Activated T-cell treated with anti-CD3 and anti-CD28 coated beads, Interleukin-2, amount 50 U/mL, for 72 hours (primary cell): Measurements from ENCODE around the gene EFCAB6. TPM values are rescaled to one million over a fixed set of nuclear protein-coding genes. Genes with fewer than 3 reads are reported as not detected.

ENCODE experiments used
- ATAC-seq, 2 donors: fragments of 150-1000 bp; cut with Tn5 transposase; replicated peaks in 1 of 2; 2 replicates each; pipeline ENCODE4 v1.10.0; 2021; ENCODE audit warnings: moderate library complexity in 2 of 2, mild to moderate bottlenecking in 1 of 2
- DNase-seq, 2 donors: peaks; one replicate each; pipeline ENCODE4 v3.0.0; 2021 to 2022; ENCODE audit warnings: mixed read lengths in 1 of 2
- H3K27ac Mint-ChIP-seq: one replicate; pipeline ENCODE4 v1.8.0; 2022; ENCODE audit warnings: mild to moderate bottlenecking, moderate library complexity, mixed read lengths
- H3K27me3 Mint-ChIP-seq: one replicate; pipeline ENCODE4 v1.8.0; 2022; ENCODE audit warnings: low read depth, mixed read lengths
- H3K36me3 Mint-ChIP-seq, 2 donors: one replicate each; pipeline ENCODE4 v1.8.0; 2022; ENCODE audit warnings: mixed read lengths in 2 of 2, mild to moderate bottlenecking in 1 of 2; ENCODE audit not compliant: insufficient read depth in 2 of 2
- H3K4me1 Mint-ChIP-seq: one replicate; pipeline ENCODE4 v1.8.0; 2022; ENCODE audit warnings: low read depth, mixed read lengths
- H3K4me3 Mint-ChIP-seq, 2 donors: one replicate each; pipeline ENCODE4 v1.8.0; 2022; ENCODE audit warnings: mild to moderate bottlenecking in 2 of 2, mixed read lengths in 2 of 2, moderate library complexity in 2 of 2
- H3K9me3 Mint-ChIP-seq, 2 donors: one replicate each; pipeline ENCODE4 v1.8.0; 2022; ENCODE audit warnings: mixed read lengths in 2 of 2
- total RNA-seq, 2 donors: library from RNA; stranded (reverse); gene quantifications; one replicate each; pipeline ENCODE4 v1.2.3, GENCODE V29; 2022

EFCAB6 gene
- total RNA-seq, 2 donors from 2014 or later: 0.19 to 0.70 TPM

DNA sequence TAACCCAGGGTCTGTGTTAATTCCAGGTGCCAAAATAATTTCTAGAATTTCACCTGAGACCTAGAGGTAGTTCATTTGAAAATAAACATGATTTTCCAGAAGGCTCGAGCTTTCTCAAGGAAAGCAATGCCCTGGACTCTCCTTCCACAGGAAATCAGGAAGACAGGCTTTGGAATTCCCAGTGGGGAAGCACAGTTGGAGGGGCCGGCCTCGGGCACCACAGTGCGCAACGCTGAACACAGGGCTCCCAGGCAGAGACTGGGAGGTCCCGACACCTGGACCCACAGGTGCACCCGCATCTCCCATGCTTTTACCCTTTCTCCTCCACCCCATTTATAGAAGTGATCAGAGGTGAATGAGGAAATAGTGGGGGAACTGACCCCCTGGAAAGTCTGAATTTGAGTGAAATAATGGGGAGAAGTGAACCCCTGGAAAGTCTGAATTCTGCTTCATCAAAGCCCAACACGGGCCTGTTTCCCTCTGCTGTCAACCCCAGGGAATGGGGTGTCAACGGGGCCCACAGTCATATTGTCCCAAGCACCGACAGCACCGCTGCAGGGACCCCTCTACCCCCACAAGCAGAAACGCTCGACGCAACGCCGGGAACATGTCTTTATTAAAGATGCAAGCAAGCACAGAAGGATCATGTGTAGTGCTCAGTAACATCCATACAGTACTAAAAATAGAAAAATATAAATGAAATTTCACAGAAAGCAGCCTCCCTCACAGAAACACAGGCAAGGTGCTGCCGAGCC is 12.0 kb upstream of the EFCAB6 start:
- Mint-ChIP-seq H3K9me3 (no peaks in the 10 kb centered on the region), H3K4me1 (no peaks in the 10 kb centered on the region), H3K36me3 (no peaks in the 10 kb centered on the region), H3K4me3 (no peak overlapping the region), H3K27me3 (peaks cover 8% of the 10 kb centered on the region), H3K27ac (no peak overlapping the region)
- DNase-seq: no peak
- ATAC-seq: no peak

- H3K9me3 Mint-ChIP-seq: no peaks in the 10 kb centered on the region
- H3K27me3 Mint-ChIP-seq: peaks cover 8% of the 10 kb centered on the region
- DNase-seq (no peak), ATAC-seq (no peak)
- no peaks in the 10 kb centered on the region for H3K4me1 Mint-ChIP-seq
- no peak overlapping the region for H3K27ac Mint-ChIP-seq
- H3K4me3 Mint-ChIP-seq: no peak overlapping the region
- H3K36me3 Mint-ChIP-seq: no peaks in the 10 kb centered on the region
Observed at GRCh38 chr22:43823353-43823908, 11.3 kb upstream of the EFCAB6 start.

GRCh38 chr22:43821606-43822425 is 9.7 kb upstream of the EFCAB6 start:
- H3K9me3 Mint-ChIP-seq: no peaks in the 10 kb centered on the region
- H3K27ac Mint-ChIP-seq: no peak overlapping the region
- H3K4me1 Mint-ChIP-seq: no peaks in the 10 kb centered on the region
- no peak for DNase-seq
- peaks cover 8% of the 10 kb centered on the region for H3K27me3 Mint-ChIP-seq
- no peak for ATAC-seq
- no peak overlapping the region for H3K4me3 Mint-ChIP-seq
- H3K36me3 Mint-ChIP-seq: no peaks in the 10 kb centered on the region

- Mint-ChIP-seq H3K4me1 (no peaks in the 10 kb centered on the region), H3K36me3 (no peaks in the 10 kb centered on the region), H3K27me3 (peaks cover 8% of the 10 kb centered on the region), H3K9me3 (no peaks in the 10 kb centered on the region), H3K4me3 (no peak overlapping the region), H3K27ac (no peak overlapping the region)
- no peak for DNase-seq
- ATAC-seq: no peak
Observed at GRCh38 chr22:43820651-43821305, 8.7 kb upstream of the EFCAB6 start.

DNA sequence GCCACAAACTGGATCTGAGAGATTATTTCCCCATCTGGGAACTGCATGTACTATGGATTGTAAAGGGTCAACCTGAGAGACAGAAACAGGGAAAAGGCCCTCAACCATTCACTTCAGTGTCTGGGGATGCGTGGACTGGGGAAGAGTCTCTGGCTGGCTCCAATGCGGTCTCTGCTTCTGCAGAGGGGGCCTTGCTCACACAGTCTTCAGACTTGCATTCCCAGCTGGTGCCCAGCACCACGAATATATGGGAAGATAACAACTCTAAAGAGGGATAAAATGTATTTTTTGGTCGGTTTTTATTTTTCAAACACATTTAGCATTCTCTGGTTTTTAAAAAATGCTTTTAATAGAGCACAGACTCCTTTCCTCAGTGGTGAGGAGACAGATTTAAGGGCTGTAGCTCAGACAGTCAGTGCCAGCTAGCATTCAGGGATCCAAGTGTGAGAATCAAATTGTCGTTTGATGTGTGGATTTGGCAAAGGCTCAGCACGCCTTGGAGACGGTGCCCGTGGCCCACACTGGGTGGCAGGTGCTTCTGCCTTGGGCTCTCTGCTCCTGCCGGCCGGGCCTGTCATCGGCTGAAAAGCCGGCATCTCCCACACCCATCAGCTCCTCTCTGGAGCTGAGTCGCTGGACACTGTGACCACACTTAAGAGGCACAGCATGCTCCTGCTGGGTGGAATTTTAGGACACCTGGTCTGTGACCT is 8.0 kb upstream of the EFCAB6 start:
- DNase-seq: no peak
- H3K4me3 Mint-ChIP-seq: no peak overlapping the region
- H3K4me1 Mint-ChIP-seq: no peaks in the 10 kb centered on the region
- H3K36me3 Mint-ChIP-seq: no peaks in the 10 kb centered on the region
- no peak overlapping the region for H3K27ac Mint-ChIP-seq
- ATAC-seq: no peak
- peaks cover 8% of the 10 kb centered on the region for H3K27me3 Mint-ChIP-seq
- no peaks in the 10 kb centered on the region for H3K9me3 Mint-ChIP-seq

DNA sequence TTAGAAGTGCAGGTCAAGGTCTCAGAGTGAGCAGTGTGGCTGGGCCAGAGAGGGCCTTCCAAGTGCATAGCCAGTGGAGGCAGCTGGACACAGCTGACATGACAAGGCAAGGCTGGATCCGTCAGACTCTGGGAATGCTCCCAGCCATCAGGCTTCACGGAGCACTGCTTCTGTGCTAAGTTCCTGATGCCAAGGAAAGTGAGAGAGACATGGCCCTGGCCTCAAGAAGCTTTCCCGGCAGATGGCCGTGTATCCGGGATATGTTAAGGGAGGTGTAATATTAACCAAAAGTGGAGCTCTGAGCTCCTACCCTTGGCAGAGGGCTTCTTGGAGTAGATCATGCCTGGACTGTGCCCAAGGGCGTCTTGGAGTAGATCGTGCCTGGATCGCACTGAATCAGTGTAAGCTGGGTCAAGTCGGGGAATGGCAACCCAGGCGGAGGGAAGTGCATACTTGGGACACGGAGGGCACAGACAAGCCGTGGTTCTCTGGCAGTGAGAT is 7.4 kb upstream of the EFCAB6 start:
- no peak overlapping the region for H3K4me3 Mint-ChIP-seq
- H3K27me3 Mint-ChIP-seq: peaks cover 3% of the 10 kb centered on the region
- H3K9me3 Mint-ChIP-seq: no peaks in the 10 kb centered on the region
- H3K4me1 Mint-ChIP-seq: peaks cover 2% of the 10 kb centered on the region
- no peak for ATAC-seq
- no peak for DNase-seq
- no peak overlapping the region for H3K27ac Mint-ChIP-seq
- no peaks in the 10 kb centered on the region for H3K36me3 Mint-ChIP-seq

GRCh38 chr22:43818981-43819380 is 6.9 kb upstream of the EFCAB6 start:
- Mint-ChIP-seq H3K27ac (no peak overlapping the region), H3K4me3 (no peak overlapping the region), H3K9me3 (no peaks in the 10 kb centered on the region), H3K36me3 (no peaks in the 10 kb centered on the region), H3K27me3 (no peaks in the 10 kb centered on the region), H3K4me1 (peaks cover 7% of the 10 kb centered on the region)
- ATAC-seq: no peak
- DNase-seq: no peak

DNA sequence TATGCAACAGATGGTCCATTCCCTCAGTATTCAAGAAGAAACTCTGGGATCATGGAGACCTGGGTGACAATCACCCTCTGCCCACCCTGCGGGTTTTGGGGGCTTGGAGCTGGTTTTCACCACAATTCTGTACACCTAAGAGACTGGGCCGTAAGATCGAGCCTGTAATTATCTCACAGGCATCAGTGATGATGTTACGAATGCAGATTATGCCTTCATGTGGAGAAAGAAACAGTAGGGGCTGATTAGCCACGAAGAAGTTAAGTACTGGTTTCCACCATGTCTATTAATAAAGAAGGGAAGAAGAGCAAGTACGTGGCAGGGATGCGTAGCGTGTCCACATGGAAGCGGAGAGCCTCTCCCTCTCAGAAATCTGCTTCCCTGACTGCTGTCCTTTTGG is 5.3 kb upstream of the EFCAB6 start:
- Mint-ChIP-seq H3K4me1 (peaks cover 15% of the 10 kb centered on the region), H3K4me3 (no peak overlapping the region), H3K36me3 (peaks cover 0 to 2% of the 10 kb centered on the region in 2 donors), H3K9me3 (no peaks in the 10 kb centered on the region), H3K27me3 (no peaks in the 10 kb centered on the region), H3K27ac (no peak overlapping the region)
- ATAC-seq: no peak
- no peak for DNase-seq

DNA sequence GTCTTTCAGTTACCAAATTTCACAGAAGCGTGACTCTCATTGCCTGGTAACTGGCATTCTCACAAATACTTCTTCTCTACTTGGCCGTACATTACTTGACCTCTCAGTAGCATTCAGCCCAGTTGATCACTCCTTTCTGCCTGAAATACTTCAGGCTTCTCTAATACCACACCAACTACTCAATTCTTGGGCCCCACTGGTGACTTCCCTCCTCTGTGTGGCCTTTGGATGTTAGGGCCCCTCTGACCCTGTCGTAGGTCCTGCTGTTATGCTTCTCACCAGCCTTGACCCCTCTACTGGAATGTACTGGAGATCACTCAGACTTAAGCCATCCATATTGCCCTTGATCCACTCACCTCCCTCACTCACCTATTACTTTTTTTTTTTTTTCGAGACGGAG is 2.2 kb upstream of the EFCAB6 start:
- Mint-ChIP-seq H3K4me3 (peak overlapping the region in 1 of 2 donors; percentile 44), H3K36me3 (peaks cover 0 to 2% of the 10 kb centered on the region in 2 donors), H3K27me3 (no peaks in the 10 kb centered on the region), H3K4me1 (peaks cover 24% of the 10 kb centered on the region), H3K27ac (no peak overlapping the region), H3K9me3 (no peaks in the 10 kb centered on the region)
- ATAC-seq (no peak), DNase-seq (no peak)

DNA sequence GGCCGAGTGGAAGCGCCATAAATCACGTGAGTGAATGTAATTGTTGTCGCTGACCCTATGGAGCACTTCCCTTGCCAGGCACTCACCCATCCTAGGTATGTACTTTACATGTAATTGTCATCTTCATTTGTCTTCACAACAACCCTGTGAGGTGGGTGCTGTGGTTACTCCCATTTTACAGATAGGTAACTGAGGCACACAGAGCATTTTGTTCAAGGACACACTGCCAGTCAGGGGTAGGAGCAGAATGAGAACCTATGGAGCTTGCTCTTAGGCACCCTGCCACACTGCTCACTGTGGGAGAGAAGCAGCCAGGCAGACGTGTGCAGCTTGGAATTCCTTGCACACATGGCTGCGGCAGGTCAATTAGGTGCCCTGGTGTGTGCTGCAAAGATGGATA is 785 bp upstream of the EFCAB6 start:
- DNase-seq: no peak
- Mint-ChIP-seq H3K27me3 (no peaks in the 10 kb centered on the region), H3K4me1 (peaks cover 24% of the 10 kb centered on the region), H3K36me3 (peaks cover 0 to 2% of the 10 kb centered on the region in 2 donors), H3K27ac (peak overlapping the region; percentile 60), H3K9me3 (no peaks in the 10 kb centered on the region), H3K4me3 (peak overlapping the region; percentile 89 to 90)
- ATAC-seq: no peak

DNA sequence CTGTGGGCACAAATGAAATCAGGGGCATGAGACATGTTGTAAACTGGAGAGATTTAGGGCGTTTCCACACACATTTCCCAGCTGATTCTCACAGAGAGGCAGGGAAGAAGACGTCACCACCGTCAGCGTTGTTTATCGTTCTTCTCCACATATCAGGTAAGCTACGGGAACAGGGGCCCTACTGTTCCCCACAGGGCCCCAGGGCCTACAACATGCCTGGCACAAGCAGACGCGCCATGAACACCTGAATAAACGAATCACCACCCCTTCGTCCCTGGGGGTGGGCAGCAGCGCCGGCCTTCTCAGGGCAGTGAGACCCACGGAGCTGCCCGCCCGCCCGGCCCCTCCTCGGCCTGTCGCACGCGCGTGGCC is 342 bp downstream of the EFCAB6 start:
- ATAC-seq: no peak
- Mint-ChIP-seq H3K4me1 (peaks cover 24% of the 10 kb centered on the region), H3K36me3 (peaks cover 0 to 2% of the 10 kb centered on the region in 2 donors), H3K4me3 (peak overlapping the region; percentile 89 to 90), H3K27me3 (no peaks in the 10 kb centered on the region), H3K27ac (peak overlapping the region; percentile 87), H3K9me3 (no peaks in the 10 kb centered on the region)
- no peak for DNase-seq

- peaks cover 0 to 3% of the 10 kb centered on the region in 2 donors for H3K36me3 Mint-ChIP-seq
- no peaks in the 10 kb centered on the region for H3K4me1 Mint-ChIP-seq
- H3K27ac Mint-ChIP-seq: no peak overlapping the region
- peaks cover 2 to 4% of the 10 kb centered on the region in 2 donors for H3K9me3 Mint-ChIP-seq
- H3K4me3 Mint-ChIP-seq: no peak overlapping the region
- DNase-seq: no peak
- H3K27me3 Mint-ChIP-seq: no peaks in the 10 kb centered on the region
- no peak for ATAC-seq
Observed at GRCh38 chr22:43802897-43803495, 9.1 kb downstream of the EFCAB6 start.
